HL-60 (cell line): Measurements from ENCODE around the gene MZF1.

ENCODE experiments used
- DNase-seq, 2 experiments: peaks; one replicate each; pipeline ENCODE4 v3.0.0-alpha.2; 2010 to 2020; ENCODE audit warnings: low read depth in 1 of 2, low spot score in 1 of 2
- H3K27ac ChIP-seq: fragments of 250-450 bp; sonication (Bioruptor Pico); replicated peaks from 2 replicates; pipeline ENCODE4 v1.5.1; 2020; ENCODE audit warnings: mild to moderate bottlenecking, moderate library complexity
- H3K27me3 ChIP-seq: fragments of 250-450 bp; sonication (Bioruptor Pico); 2 replicates; pipeline ENCODE4 v1.5.1; 2021; ENCODE audit warnings: mild to moderate bottlenecking, moderate library complexity; ENCODE audit not compliant: insufficient read depth, poor library complexity, severe bottlenecking
- H3K4me3 ChIP-seq: replicated peaks from 2 replicates; pipeline ENCODE4 v1.5.1; 2011; ENCODE audit warnings: mild to moderate bottlenecking, control low read depth, low read length; ENCODE audit not compliant: insufficient read depth
- CTCF ChIP-seq: IDR thresholded peaks from one replicate; pipeline ENCODE4 v1.5.1; 2011; ENCODE audit warnings: low read length, control low read depth, inconsistent platforms; ENCODE audit not compliant: insufficient read depth
- GABPA ChIP-seq: IDR thresholded peaks from 2 replicates; pipeline ENCODE4 v1.6.1; 2012; ENCODE audit warnings: low read depth
- POLR2AphosphoS5 ChIP-seq: IDR thresholded peaks from 2 replicates; pipeline ENCODE4 v1.6.1; 2012; ENCODE audit warnings: low read depth
- REST ChIP-seq: IDR thresholded peaks from 2 replicates; pipeline ENCODE4 v1.6.1; 2012; ENCODE audit warnings: low read depth; ENCODE audit not compliant: insufficient replicate concordance
- SPI1 ChIP-seq: IDR thresholded peaks from 2 replicates; pipeline ENCODE4 v1.6.1; 2012; ENCODE audit warnings: low read depth, mild to moderate bottlenecking, borderline replicate concordance
- microRNA-seq: library from miRNA; unstranded; fragments of <30 nt; microRNA quantifications from one replicate; pipeline ENCODE4, GENCODE V29; 2018

MZF1 gene

GRCh38 chr19:58513213-58513693 is 59.9 kb downstream of the MZF1 start:
- DNase-seq: no peak
- H3K27me3 ChIP-seq: no peaks in the 10 kb centered on the region
- H3K27ac ChIP-seq: peak overlapping the region; percentile 72
- no peak overlapping the region for H3K4me3 ChIP-seq
- no peak for TF ChIP-seq POLR2AphosphoS5
- no peak for TF ChIP-seq CTCF
- no peak for TF ChIP-seq REST
- no peak for TF ChIP-seq SPI1
- TF ChIP-seq GABPA: no peak

Small RNA genes within 50 kb of the gene (microRNA-seq; reads per million reads assigned to microRNA genes)
- gene MIR6807: 1.5 reads per million
